ENCODE data around the gene PARS2.

The PARS2 gene

GRCh38 chr1:54768093-54768492, 3.8 kb upstream of the PARS2 start:
- no peak for DNase-seq

- DNase-seq = no peak
These were observed 3.2 kb upstream of the PARS2 start for GRCh38 chr1:54767526-54767925.

- DNase-seq = no peak
These were observed 2.4 kb upstream of the PARS2 start for GRCh38 chr1:54766726-54767125.

GRCh38 chr1:54764922-54765561, 719 bp upstream of the PARS2 start:
- DNase-seq = peak; percentile 50

- DNase-seq = no peak
These were observed 549 bp downstream of the PARS2 start for GRCh38 chr1:54763816-54764132.

- DNase-seq = no peak
These were observed 5.5 kb downstream of the PARS2 start for GRCh38 chr1:54758678-54759348.

- no peak for DNase-seq
These were observed 6.5 kb downstream of the PARS2 start for GRCh38 chr1:54757833-54758232.

- no peak for DNase-seq
These were observed 9.6 kb downstream of the PARS2 start for GRCh38 chr1:54754486-54755285.

- no peak for DNase-seq
These were observed 10.3 kb downstream of the PARS2 start for GRCh38 chr1:54754045-54754444.

- no peak for DNase-seq
These were observed 12.9 kb downstream of the PARS2 start for GRCh38 chr1:54751426-54751825.

GRCh38 chr1:54750596-54750995, 13.7 kb downstream of the PARS2 start:
- DNase-seq = no peak

- DNase-seq = no peak
These were observed 16.1 kb downstream of the PARS2 start for GRCh38 chr1:54748094-54748835.

- DNase-seq = no peak
These were observed 18.5 kb downstream of the PARS2 start for GRCh38 chr1:54745864-54746263.

- no peak for DNase-seq
These were observed 19.0 kb downstream of the PARS2 start for GRCh38 chr1:54745274-54745673.

GRCh38 chr1:54744696-54745095, 19.6 kb downstream of the PARS2 start:
- no peak for DNase-seq

- no peak for DNase-seq
These were observed 20.7 kb downstream of the PARS2 start for GRCh38 chr1:54743416-54744226.

- DNase-seq = no peak
These were observed 22.0 kb downstream of the PARS2 start for GRCh38 chr1:54742282-54742681.

GRCh38 chr1:54741531-54741930, 22.8 kb downstream of the PARS2 start:
- no peak for DNase-seq

GRCh38 chr1:54738244-54738643, 26.1 kb downstream of the PARS2 start:
- DNase-seq = no peak

- no peak for DNase-seq
These were observed 27.6 kb downstream of the PARS2 start for GRCh38 chr1:54736685-54737084.

GRCh38 chr1:54728027-54728426, 36.3 kb downstream of the PARS2 start:
- no peak for DNase-seq

- no peak for DNase-seq
These were observed 39.6 kb downstream of the PARS2 start for GRCh38 chr1:54724771-54725170.

GRCh38 chr1:54723985-54724384, 40.3 kb downstream of the PARS2 start:
- no peak for DNase-seq
